ENCODE results near the gene CHST9.
"Not testable (repeated sequence)": the region's sequence is repeated elsewhere in the genome, so short reads cannot be mapped to it uniquely, and the experiment has no call there.

CHST9 gene

DNA sequence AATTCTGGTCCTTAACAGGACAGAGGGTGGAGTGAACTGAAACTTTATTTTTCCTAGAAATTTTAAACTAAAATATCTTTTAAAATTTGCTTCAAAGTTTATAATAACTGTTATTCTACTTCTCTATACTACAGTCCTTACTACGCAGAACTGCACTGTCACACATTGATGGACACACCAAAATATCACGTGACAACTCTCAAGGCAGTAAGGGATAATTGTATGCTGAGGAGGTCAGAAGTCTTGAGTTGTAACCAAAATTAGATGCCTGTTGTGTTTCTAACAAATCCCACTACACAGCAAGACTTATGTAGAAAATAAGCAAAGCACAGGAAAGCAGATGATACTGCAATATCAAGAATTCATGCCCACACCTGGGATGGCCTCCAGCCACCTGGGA, 76.3 kb downstream of the CHST9 start:
- in situ Hi-C loops (cut with MboI; ENCODE audit: low sequenced_read_pairs), result no loop called here

DNA sequence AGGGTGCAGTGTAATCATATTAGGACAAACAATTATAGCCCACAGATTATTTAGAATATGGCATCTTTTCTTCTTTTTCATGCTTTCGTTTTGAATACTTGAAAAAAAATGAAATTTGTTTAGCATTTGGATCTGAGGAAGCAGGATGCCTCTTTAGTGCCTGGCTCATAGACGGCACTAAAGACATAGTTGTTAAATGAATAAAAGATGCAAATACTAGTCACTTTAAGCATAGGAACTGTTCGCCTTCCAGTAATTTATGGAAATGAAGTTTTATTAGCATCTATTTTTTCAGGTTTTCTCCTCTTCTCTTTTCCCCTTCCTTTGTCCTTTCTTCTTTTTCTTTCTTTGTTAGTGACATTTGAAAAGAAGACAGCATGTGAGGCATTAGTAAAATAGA, 80.4 kb downstream of the CHST9 start:
- in situ Hi-C loops (cut with MboI; ENCODE audit: low sequenced_read_pairs), result no loop called here

DNA sequence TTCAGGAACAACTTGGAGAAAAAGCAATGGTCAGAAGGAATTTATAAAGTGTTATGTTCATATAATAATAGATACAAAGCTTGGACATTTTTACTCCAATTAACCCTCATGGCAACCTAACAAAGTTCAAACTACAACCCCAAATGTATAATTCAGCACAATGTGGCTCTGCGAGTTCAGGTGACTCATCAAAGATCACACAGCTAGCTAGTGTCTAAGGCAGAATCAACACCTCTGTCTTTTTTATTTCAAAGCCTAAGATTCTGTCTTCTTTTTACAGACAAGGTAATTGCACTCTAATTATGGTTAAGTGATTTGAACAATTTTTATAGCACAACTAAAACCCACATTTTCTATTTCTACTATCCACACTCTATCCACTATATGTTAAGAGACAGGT, 90.5 kb downstream of the CHST9 start:
- in situ Hi-C loops (cut with MboI; ENCODE audit: low sequenced_read_pairs), result no loop called here

DNA sequence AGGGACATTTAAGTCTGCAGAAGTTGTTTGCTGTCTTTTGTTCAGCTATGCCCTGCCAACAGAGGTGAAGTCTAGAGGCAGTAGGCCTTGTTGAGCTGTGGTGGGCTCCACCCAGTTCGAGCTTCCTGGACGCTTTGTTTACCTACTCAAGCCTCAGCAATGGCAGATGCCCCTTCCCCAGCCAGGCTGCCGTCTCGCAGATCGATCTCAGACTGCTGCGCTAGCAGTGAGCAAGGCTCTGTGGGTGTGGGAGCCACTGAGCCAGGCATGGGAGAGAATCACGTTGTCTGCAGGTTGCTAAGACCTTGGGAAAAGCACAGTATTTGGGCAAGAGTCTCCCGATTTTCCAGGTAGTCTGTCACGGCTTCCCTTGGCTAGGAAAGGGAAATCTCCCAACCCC, 91.8 kb downstream of the CHST9 start:
- in situ Hi-C loops (cut with MboI; ENCODE audit: low sequenced_read_pairs), result not testable (repeated sequence)

DNA sequence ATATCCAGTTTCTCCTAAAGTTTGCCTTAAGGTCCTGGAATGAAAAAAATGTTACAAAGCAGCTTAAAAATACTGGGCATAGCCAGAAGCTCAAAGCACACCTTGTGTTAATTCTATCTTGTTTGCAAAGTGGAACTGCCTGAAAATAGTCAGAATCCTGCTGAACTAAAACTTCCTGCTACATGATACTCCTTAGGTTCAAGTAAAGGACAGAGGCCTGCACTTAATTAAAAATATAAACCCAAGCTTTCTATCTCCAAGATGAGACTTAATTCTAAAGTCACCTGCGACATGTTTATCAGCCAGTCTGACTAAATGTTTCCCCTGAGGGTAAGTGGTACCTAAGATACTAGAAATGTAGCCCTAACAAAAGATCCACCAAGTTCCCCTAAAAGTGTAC, 103.4 kb downstream of the CHST9 start:
- in situ Hi-C loops (cut with MboI; ENCODE audit: low sequenced_read_pairs), result no loop called here

DNA sequence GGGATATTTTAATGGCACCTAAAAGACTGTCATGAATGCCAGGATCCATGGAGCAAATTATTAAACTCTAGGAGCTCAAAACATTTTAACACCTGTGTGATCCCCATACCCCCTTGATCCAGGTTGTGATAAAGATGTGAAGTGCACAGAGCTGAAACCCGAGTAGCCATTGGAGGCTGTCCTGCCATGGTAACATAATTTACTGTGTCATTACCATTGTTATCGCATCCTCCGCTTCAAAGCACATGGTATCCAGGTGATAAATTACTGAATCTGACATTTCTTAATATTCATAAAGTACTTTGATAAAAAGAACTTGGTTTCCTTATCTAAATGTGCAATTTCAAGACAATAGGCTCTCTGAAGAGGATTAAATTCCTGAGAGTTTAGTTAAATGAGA, 109.3 kb downstream of the CHST9 start:
- in situ Hi-C loops (cut with MboI; ENCODE audit: low sequenced_read_pairs), result no loop called here

DNA sequence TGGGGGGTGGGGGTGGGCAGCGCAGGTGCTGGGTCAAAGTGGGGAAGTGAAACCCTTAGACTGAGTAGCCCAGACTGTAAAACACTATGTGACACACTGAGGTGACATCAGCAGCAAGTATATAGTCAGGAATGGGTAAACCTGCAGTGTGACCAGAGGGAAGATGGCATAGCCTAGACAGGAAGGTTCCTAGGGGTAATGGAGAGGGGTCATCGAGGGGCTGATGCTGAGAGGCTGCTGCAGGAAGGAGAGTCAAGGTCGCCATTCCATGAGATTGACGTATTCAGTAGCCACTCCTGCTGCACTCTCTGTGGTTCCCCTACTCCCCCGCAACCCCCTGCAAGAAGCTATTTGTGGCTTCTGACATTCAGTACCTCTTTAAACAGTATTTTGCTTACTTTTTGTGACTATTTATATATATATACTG, 111.7 kb downstream of the CHST9 start:
- in situ Hi-C loops (cut with MboI; ENCODE audit: low sequenced_read_pairs), result no loop called here

DNA sequence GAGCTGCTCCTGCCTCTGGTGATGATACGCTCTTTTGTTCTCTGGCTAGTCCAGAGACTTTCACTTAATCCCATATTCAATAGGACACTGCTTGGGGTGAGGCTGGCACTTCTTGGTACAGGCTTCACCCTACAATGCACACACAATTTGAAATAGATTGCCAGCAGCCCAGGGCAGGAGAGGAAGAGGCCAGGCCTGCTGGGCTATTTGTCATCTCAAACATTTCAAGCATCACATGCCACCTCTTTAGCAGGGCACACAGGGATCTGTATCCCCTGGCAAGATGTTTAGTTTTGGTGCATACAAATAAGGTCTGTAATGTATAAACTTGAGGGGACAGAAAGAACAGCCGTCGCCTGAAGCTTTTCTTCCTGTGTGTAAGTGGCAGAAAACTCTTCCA, 120.4 kb downstream of the CHST9 start:
- in situ Hi-C loops (cut with MboI; ENCODE audit: low sequenced_read_pairs), result no loop called here

DNA sequence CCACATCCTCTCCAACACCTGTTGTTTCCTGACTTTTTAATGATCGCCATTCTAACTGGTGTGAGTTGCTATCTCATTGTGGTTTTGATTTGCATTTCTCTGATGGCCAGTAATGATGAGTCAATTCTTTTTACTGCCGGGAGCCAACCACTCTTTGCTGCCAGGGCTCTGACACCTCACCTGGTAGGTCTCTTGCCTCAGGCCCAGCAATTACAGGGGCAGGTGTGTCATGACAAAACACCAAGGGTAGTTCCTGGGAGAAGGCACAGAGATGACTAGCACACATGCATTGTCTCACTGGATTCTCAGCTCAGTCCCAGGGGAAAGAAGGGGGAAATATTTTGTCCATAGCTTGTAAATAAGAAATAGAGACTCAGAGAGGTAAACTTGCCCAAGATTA, 122.3 kb downstream of the CHST9 start:
- in situ Hi-C loops (cut with MboI; ENCODE audit: low sequenced_read_pairs), result no loop called here

DNA sequence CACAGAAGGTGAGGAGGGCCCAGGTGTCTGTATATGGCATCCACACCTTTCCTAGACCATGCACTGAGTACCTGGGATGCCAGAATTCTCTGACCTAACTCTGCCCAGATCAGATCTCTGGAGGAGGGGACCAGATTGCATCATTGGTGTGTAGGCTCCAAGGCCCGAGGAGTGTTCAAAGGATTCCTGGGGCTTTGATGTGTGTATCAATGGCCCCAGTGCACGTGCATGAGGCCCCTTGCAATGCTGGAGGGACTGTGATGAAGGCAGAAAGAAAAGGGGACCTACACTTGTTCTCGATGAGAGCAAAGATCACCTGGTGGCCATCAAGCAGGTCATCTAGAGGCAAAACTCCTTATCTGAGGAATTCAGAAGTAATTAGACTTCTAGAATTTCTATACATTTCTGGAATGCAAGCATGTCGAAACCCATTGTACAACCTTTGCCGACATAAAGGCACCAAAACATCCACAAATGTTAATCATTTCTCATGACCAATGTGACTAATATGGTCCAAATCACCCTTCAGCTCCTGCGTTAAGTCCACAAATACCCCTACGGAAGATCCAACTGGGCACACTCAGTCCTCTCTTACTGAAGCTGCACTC, 123.5 kb downstream of the CHST9 start:
- in situ Hi-C loops (cut with MboI; ENCODE audit: low sequenced_read_pairs), result no loop called here

DNA sequence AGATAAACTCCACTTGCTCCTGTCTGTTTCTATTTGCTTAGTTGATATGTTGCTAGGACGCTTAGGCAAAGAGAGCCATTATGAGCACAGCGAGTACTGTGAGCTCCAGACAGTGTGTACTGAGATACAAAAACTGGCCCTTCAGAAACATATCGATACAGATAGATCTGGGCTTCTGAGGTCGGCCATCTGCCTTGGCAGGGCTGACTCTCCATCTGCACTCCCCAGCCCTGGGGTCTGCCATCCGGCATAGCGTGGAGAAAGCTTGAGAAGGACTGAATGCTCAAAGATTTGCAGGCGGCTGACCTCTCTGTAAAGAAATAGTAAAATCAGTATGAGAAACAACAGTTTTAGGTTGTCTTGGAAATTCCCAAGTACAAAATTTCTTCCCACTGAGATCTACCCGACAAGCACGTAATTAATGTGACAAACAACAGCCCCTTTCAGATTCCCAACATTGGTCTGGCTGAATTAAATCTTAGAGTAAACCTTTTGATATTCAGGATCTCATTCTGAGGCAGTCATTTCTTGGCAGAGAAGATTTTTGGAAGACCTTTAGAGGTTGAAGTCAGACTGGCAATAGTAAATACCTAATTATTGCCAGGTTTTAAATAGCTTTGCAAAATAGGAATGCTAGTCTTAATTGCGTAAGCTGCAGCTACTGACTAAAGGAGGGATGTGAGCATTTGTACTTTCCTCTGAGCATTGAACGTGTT, 127.4 kb downstream of the CHST9 start:
- in situ Hi-C loops (cut with MboI; ENCODE audit: low sequenced_read_pairs), result no loop called here

DNA sequence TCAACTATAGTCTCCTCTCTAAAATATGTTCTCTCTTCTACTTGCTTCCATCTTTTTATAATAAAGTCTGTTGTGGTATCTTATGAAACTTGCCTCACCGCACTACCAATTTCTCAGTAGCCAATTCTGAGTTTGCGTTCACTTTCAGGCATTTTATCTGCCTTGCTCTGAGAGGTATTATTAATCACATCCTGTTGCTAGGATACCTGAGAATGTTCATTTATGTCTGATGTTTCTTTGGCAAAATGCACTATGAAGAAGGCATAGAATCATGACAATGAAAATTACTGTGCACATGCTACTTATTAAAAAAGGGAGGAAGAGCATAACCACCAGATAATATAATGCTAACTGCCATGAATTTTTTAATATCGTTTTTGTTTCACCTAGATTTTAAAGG, 130.2 kb downstream of the CHST9 start:
- in situ Hi-C loops (cut with MboI; ENCODE audit: low sequenced_read_pairs), result no loop called here

DNA sequence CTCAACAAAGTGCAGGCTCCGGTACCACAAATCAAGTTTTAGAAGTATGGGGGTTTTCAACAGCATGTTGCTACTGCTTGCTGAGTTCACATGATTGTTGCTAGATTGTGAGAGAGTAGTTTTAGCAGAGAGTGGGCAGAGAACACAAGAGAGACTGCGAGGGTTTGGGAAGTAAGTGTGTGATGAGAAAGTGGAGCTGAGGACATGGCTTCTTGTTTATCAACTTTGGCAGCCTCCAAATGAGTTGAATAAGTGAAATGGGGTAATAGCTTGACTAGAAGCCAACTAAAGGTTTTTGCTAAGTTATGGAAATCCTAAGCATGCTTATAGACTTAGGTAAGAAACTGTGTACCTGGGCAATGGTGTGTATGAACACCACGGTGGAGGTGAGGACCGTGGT, 135.1 kb downstream of the CHST9 start:
- in situ Hi-C loops (cut with MboI; ENCODE audit: low sequenced_read_pairs), result no loop called here

DNA sequence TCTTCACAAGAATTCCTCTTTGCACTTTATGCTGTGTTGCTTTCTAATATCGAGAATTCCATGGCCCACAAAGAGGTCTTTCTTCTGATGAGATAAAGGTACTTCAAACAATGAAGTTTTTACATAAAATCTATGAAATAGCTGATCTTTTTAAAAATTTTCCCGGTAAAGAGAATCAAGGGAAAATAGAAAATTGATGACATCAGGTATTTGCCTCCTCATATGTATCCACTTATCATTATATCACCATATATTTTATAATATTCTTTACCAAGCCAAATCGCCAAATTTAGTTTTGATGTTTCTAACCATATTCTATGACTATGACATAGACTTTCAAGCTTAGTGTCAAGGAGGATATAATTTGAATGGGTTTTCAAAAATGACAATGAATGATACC, 139.8 kb downstream of the CHST9 start:
- in situ Hi-C loops (cut with MboI; ENCODE audit: low sequenced_read_pairs), result no loop called here

DNA sequence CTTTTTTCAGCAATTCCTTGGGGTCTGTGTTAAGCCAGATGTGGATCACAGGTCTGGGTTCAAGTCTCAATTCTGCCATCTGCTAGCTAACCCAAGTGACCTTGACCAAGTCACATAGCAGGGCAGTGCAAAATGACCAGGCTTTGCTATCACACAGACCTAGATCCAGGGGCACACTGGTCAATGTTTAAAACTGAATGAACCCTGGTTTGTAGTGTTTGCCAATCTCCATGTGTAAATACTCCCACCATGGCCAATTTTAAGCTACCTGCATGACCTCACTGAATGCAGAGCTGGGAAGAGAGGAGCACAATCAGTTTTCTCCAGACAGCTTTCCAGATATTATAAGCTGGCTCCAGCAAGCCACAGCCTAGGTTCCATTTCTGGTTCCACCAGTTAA, 142.9 kb downstream of the CHST9 start:
- in situ Hi-C loops (cut with MboI; ENCODE audit: low sequenced_read_pairs), result no loop called here

DNA sequence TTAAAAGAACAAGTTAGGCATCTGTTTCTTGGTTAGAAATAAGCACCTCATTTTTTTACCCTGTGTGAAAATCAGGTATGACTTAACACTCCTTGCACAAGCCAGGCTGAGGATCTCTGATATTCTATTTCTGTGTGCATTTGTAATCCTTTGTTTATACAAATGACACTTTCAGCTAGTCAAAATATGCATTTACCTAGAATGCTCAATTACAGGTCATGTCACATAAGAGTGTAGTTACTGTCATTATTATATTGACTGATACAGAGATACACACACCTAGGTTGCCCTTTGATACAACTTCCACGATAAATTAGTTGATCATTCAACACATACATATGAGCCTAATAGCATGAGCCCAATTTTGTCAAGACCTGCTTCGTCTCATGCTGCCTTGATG, 144.3 kb downstream of the CHST9 start:
- in situ Hi-C loops (cut with MboI; ENCODE audit: low sequenced_read_pairs), result no loop called here

DNA sequence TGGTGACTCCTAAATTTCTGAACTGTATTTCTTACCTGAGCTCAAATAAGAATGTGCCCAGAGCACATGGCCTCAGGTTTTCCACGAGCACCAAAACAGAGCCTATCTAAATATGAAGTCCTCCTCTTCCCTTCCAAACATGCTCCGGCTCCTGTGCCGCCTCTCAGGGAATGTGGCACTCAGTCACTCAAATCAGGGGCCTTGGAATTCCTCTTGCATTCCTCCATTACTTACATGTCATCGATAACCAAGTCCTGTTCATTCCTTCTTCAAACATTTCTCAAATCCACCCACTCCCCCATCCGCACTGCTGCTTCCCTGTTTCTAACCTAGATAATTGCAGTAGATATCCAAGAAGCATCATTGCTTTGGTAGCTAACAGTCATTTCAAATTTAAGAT, 151.4 kb downstream of the CHST9 start:
- in situ Hi-C loops (cut with MboI; ENCODE audit: low sequenced_read_pairs), result no loop called here

DNA sequence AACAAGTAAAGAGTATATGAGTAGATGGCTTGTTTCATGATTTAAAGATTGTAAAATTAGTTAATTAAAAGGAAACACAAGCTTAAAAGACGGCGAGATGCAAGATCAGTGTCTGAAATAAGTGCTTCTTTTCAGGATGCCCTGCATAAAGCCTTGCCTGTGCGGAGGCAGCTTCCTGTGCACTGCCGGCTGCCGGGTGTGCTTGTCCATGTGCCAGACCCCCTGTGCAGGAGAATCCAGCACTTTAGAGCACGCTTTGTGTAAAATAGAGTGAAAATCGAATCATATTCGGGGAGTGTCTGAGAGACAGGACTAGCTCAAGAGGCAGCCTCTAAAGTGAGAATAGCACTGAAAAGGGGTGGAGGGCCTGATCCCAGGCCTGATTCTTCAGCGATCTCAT, 154.7 kb downstream of the CHST9 start:
- in situ Hi-C loops (cut with MboI; ENCODE audit: low sequenced_read_pairs), result no loop called here

DNA sequence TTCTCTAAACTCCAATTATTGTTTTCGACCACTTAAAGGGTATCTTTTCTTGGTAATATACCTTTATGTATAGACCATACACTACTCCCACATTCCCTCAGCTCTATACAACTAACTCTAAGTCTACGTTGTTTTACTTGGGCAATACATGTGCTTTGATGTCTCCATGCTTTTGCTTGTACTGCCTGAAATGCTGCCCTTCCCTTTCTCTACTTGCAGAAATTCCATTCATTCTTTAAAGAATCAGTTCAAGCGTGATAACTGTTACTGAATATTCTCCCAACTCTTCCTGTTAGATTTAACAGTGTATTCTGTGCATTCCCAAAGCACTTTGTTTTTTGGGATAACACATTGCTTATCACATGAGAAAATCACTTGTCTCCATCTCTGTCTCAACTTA, 162.6 kb downstream of the CHST9 start:
- in situ Hi-C loops (cut with MboI; ENCODE audit: low sequenced_read_pairs), result no loop called here

DNA sequence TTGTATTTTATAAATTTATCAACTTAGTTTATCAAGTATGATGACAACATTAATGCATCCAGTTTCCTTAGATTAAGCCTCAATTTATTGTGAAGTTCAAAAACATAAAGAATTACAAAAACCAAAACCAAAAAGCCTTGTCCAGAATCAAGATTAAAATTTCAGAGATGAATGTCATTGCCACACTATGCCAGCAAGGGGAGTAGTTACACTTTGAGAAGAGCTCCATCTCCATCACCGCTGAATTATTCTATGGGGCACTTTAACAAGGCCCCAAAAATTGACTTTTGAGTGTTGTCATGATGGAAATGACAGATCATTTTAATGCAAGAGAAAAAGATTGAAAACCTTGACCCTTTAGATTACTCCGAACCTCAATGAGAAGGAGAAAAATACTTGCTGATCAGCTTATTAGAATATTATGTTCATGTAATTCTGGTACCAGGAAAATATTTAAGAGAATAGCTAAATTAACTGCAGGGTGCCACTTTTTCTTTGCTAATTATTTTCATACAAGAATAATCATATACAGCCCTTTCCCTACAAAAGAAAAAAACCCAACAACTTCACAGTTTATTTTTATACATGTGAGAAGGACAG, 167.1 kb downstream of the CHST9 start:
- in situ Hi-C loops (cut with MboI; ENCODE audit: low sequenced_read_pairs), result no loop called here

DNA sequence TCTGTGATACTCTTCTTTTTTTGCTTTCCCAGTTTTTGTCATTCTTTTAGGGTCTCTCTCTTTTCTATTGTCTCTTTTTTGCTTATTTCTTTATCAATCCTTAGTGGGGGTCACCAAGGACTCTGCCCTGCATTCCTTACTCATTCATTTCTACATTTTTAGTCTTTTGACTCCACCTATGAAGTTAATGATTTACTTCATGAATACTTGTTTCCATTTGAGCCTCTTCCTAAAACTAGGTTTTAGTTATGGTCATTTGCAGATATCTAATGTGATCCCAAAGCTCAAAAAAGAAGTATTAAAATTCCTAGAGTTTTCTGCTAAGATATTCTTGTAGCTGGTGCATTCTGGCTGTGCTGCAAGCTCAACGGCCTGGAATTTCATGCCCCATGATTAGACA, 170.3 kb downstream of the CHST9 start:
- in situ Hi-C loops (cut with MboI; ENCODE audit: low sequenced_read_pairs), result no loop called here

DNA sequence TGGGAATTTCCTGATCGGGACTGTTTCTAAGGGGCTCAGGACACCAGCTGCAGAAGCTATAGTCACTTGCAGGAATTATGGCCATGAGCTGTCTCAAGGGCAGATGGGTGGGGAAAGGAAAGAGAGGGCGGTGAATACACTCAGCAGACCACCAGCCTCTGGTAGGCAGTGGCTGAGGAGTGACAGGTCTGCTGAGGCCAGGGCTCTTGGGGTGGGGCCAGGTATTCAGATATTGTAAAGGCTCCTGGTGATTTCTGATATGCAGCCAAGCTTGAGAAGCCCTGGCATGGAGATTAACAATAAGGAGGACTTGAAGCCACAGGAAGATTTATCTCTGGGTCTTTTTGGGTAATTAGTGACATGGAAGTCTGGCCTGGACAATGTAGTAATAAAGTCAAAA, 174.3 kb downstream of the CHST9 start:
- in situ Hi-C loops (cut with MboI; ENCODE audit: low sequenced_read_pairs), result no loop called here

DNA sequence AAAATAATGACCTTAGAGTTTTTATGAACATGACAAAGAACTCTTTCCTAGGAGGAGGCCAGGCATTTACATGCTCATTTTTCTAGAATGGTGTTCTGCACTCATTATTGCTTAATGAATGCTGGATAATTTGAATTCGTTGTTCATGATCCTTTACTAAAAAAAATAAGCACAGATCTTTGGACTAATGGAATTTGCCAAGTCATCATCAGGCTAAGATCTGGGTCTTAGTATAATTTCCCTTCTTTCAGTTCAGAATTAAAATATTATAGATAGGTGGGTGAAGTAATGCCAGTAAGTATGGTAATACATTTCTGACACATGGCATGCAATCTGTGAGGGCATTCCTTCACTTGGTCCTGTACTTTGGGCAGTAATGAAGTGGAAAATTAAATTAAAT, 175.8 kb downstream of the CHST9 start:
- in situ Hi-C loops (cut with MboI; ENCODE audit: low sequenced_read_pairs), result no loop called here

Measured in HL-60/S4 treated with retinoic acid at 250 ng/mL for 4 days and 3 days (cell line).